GM13976 (cell line): ENCODE results near the gene HCFC1.

Source experiments
- DNase-seq: peaks from one replicate; pipeline ENCODE4 v3.0.0; 2012; ENCODE audit warnings: low spot score
- CTCF ChIP-seq: IDR thresholded peaks from 2 replicates; pipeline ENCODE4 v1.5.1; 2012; ENCODE audit warnings: borderline replicate concordance, mild to moderate bottlenecking; ENCODE audit not compliant: insufficient read depth; ENCODE audit errors: extremely low read depth, missing control alignments, control extremely low read depth
- in situ Hi-C: fragments of 300-500 bp; cut with MboI; formaldehyde crosslinking; loops from one replicate; pipeline ENCODE4 v1.12.0; 2022; ENCODE audit warnings: low sequenced_read_pairs, mixed read lengths, inconsistent platforms; ENCODE audit not compliant: unreplicated experiment

HCFC1 gene

DNA sequence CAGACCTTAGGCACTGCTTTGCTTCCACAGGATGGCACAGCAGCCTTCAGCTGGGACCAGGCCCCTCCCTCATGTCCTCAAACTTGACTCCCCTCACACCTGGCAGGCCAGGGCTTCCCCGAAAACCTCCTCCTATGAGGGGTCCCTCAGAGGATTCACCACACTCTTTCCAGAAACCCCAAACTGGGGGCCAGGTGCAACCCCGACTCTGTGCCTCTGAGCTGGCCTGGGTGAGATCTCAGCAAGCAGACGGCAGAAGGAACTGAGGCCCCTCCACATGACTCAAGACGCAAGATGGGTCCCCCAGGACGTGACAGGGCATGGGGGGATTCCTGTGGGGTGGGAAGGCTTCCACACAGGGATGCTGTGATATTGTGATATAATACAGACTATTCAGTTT is 6.2 kb downstream of the HCFC1 start:
- in situ Hi-C loops = no loop called here
- no peak for DNase-seq
- TF ChIP-seq CTCF = no peak

DNA sequence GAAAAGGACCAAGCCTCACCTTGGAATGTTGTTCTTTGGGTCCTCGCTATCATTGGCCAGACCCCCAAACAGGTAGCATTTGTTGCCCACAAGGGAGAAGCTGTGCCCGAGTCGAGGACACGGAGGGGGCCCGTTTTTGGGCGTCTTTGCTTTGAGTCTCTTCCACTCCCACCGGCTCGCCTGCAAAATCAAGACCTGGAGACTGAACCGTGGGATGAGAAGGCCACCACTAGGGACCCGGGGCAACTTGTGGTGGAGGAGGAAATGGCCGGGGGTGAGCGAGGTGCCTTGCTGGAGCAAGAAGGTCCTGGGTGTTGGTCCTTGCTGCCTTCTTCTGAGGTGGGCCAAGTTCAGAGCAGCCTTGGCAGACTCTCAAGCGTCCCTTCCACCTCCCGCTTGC is 7.5 kb downstream of the HCFC1 start:
- TF ChIP-seq CTCF = no peak
- in situ Hi-C loops = no loop called here
- DNase-seq = no peak

GRCh38 chrX:153963546-153963945 is 8.1 kb downstream of the HCFC1 start:
- in situ Hi-C loops = no loop called here
- no peak for TF ChIP-seq CTCF
- DNase-seq = no peak

- in situ Hi-C loops = no loop called here
- no peak for DNase-seq
- TF ChIP-seq CTCF = no peak
Observed at GRCh38 chrX:153961292-153961691, 10.3 kb downstream of the HCFC1 start.

GRCh38 chrX:153960786-153961185 is 10.8 kb downstream of the HCFC1 start:
- in situ Hi-C loops = no loop called here
- TF ChIP-seq CTCF = no peak
- DNase-seq = no peak

- no peak for DNase-seq
- no peak for TF ChIP-seq CTCF
- in situ Hi-C loops = no loop called here
Observed at GRCh38 chrX:153960077-153960476, 11.5 kb downstream of the HCFC1 start.

- TF ChIP-seq CTCF = no peak
- DNase-seq = no peak
- in situ Hi-C loops = no loop called here
Observed at GRCh38 chrX:153959649-153960048, 12.0 kb downstream of the HCFC1 start.
